Stimulated activated CD4-positive, alpha-beta T cell treated with anti-CD3 and anti-CD28 coated beads, TNF-alpha, amount 100 ng/mL, for 1 hour (primary cell): Measurements from ENCODE around the gene PRKAG2.
"Not testable (repeated sequence)": the region's sequence is repeated elsewhere in the genome, so short reads cannot be mapped to it uniquely, and the experiment has no call there.

Source experiments
- DNase-seq, 3 donors: peaks; one replicate each; pipeline ENCODE4 v3.0.0-alpha.2; 2020; ENCODE audit warnings: low read depth in 3 of 3, low spot score in 1 of 3

Gene PRKAG2

GRCh38 chr7:151806204-151806603, 70.7 kb downstream of the PRKAG2 start:
- no peak for DNase-seq

GRCh38 chr7:151805191-151805590, 71.7 kb downstream of the PRKAG2 start:
- DNase-seq: no peak

GRCh38 chr7:151804756-151805155, 72.2 kb downstream of the PRKAG2 start:
- no peak for DNase-seq

GRCh38 chr7:151803841-151804240, 73.1 kb downstream of the PRKAG2 start:
- DNase-seq: no peak

GRCh38 chr7:151802469-151802846, 74.5 kb downstream of the PRKAG2 start:
- no peak for DNase-seq

- no peak for DNase-seq
These were observed 75.0 kb downstream of the PRKAG2 start for GRCh38 chr7:151801782-151802468.

- no peak for DNase-seq
These were observed 75.6 kb downstream of the PRKAG2 start for GRCh38 chr7:151801291-151801690.

GRCh38 chr7:151800861-151801260, 76.1 kb downstream of the PRKAG2 start:
- DNase-seq: no peak

GRCh38 chr7:151800391-151800790, 76.5 kb downstream of the PRKAG2 start:
- no peak for DNase-seq

GRCh38 chr7:151799506-151799905, 77.4 kb downstream of the PRKAG2 start:
- DNase-seq: no peak

GRCh38 chr7:151798851-151799448, 78.0 kb downstream of the PRKAG2 start:
- no peak for DNase-seq

GRCh38 chr7:151797667-151798307, 79.1 kb downstream of the PRKAG2 start:
- not testable (repeated sequence) for DNase-seq

- no peak for DNase-seq
These were observed 79.9 kb downstream of the PRKAG2 start for GRCh38 chr7:151796871-151797537.

GRCh38 chr7:151796091-151796870, 80.6 kb downstream of the PRKAG2 start:
- no peak for DNase-seq

- DNase-seq: peak; percentile 4 to 55 (median 5)
These were observed 81.6 kb downstream of the PRKAG2 start for GRCh38 chr7:151795168-151795811.

- no peak for DNase-seq
These were observed 82.3 kb downstream of the PRKAG2 start for GRCh38 chr7:151794508-151795167.

GRCh38 chr7:151793991-151794507, 82.9 kb downstream of the PRKAG2 start:
- DNase-seq: no peak

GRCh38 chr7:151793531-151793951, 83.4 kb downstream of the PRKAG2 start:
- no peak for DNase-seq

- DNase-seq: no peak
These were observed 84.3 kb downstream of the PRKAG2 start for GRCh38 chr7:151792636-151793035.

GRCh38 chr7:151792086-151792485, 84.8 kb downstream of the PRKAG2 start:
- no peak for DNase-seq
